ENCODE data around the gene NDST1.

The NDST1 gene

GRCh38 chr5:150539206-150539605 is 31.3 kb downstream of the NDST1 start:
- no peaks in the 10 kb centered on the region for H3F3A ChIP-seq (ENCODE audit: insufficient read depth)
- H3K79me2 ChIP-seq (ENCODE audit: insufficient read depth, low read length), result no peaks in the 10 kb centered on the region
- no peak overlapping the region for H3K27ac ChIP-seq (ENCODE audit: low read depth, low read length)
- TF ChIP-seq CTCF (IDR thresholded peaks at IDR 0.05; ENCODE audit: insufficient read depth, low read length, poor library complexity, severe bottlenecking) (no peak), EZH2phosphoT487 (conservative IDR thresholded peaks at IDR 0.05; ENCODE audit: low read length) (no peak)
- no peaks in the 10 kb centered on the region for H3K9me3 ChIP-seq (ENCODE audit: insufficient read depth, low read length)
- no peak overlapping the region for H3K4me3 ChIP-seq (ENCODE audit: insufficient read depth, low read length, poor library complexity, severe bottlenecking)
- H3K27me3 ChIP-seq (ENCODE audit: low read length), result no peaks in the 10 kb centered on the region
- H3K9ac ChIP-seq (ENCODE audit: low read length), result no peak overlapping the region
- no peaks in the 10 kb centered on the region for H3K9me2 ChIP-seq (replicated peaks; ENCODE audit: insufficient read depth, low read length)
- H3K36me3 ChIP-seq (ENCODE audit: low read length), result no peaks in the 10 kb centered on the region
- no peaks in the 10 kb centered on the region for H4K20me1 ChIP-seq (ENCODE audit: low read depth, low read length)
- H3K4me2 ChIP-seq (ENCODE audit: low read depth, low read length, poor library complexity, severe bottlenecking), result no peak overlapping the region
- no peak overlapping the region for H2AFZ ChIP-seq (ENCODE audit: low read depth, low read length, severe bottlenecking)

DNA sequence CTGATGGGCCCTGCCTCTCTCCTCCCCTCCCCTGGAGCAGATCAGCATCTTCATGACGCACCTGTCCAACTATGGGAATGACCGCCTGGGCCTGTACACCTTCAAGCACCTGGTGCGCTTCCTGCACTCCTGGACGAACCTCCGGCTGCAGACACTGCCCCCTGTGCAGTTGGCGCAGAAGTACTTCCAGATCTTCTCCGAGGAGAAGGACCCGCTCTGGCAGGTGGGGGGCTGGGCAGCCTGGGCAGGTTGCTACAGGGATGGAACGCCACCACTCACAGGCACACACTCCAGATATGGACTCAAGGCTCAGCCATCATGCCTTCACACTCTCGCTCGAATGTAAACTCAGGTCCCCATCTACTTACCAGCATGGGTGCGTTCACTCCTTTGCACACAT is 32.1 kb downstream of the NDST1 start:
- Histone ChIP-seq H3K36me3 (ENCODE audit: low read length) (no peaks in the 10 kb centered on the region), H3K9ac (ENCODE audit: low read length) (no peak overlapping the region)

DNA sequence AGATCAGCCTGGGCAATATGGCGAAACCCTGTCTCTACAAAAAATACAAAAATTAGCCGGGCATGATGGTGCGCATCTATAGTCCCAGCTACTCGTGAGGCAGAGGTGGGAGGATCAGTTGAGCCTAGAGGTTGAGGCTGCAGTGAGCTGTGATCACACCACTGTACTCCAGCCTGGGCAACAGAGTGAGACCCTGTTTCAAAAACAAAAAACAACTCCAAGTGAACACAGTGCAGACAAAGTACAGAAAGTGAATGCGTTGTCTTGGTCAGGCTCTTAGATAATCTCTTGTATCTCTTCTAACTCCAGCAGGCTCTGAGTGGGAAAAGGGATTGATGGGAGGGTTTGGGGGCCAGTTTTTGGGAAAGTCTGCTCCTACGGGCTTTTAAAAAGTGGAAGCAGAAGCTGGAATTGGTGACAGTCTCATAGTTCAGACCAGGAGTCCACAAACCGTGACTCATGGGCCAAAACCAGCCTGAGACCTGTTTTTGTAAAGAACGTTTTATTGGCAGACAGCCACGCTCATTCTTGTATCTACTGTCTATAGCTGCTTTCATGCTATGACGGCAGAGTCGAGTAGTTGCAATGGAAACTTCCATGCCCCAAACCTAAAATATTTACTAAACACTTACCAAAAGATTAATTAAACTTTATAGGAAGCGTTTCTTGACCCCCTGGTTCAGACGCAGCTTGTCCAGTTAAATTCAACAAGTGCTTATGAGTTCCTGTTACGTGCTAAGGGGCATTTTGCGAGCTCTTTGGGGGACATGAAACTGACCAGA is 32.9 kb downstream of the NDST1 start:
- Histone ChIP-seq H2AFZ (ENCODE audit: low read depth, low read length, severe bottlenecking) (no peak overlapping the region), H3K4me3 (ENCODE audit: insufficient read depth, low read length, poor library complexity, severe bottlenecking) (no peak overlapping the region), H3F3A (ENCODE audit: insufficient read depth) (no peaks in the 10 kb centered on the region), H3K9ac (ENCODE audit: low read length) (no peak overlapping the region), H3K27me3 (ENCODE audit: low read length) (no peaks in the 10 kb centered on the region), H3K36me3 (ENCODE audit: low read length) (no peaks in the 10 kb centered on the region), H3K27ac (ENCODE audit: low read depth, low read length) (no peak overlapping the region), H4K20me1 (ENCODE audit: low read depth, low read length) (no peaks in the 10 kb centered on the region), H3K9me3 (ENCODE audit: insufficient read depth, low read length) (no peaks in the 10 kb centered on the region), H3K4me2 (ENCODE audit: low read depth, low read length, poor library complexity, severe bottlenecking) (no peak overlapping the region), H3K79me2 (ENCODE audit: insufficient read depth, low read length) (no peaks in the 10 kb centered on the region), H3K9me2 (replicated peaks; ENCODE audit: insufficient read depth, low read length) (no peaks in the 10 kb centered on the region)
- TF ChIP-seq CTCF (IDR thresholded peaks at IDR 0.05; ENCODE audit: insufficient read depth, low read length, poor library complexity, severe bottlenecking) (no peak), EZH2phosphoT487 (conservative IDR thresholded peaks at IDR 0.05; ENCODE audit: low read length) (no peak)

More for the DNA sequence above, 32.1 kb downstream of the NDST1 start:
- TF ChIP-seq CTCF (IDR thresholded peaks at IDR 0.05; ENCODE audit: insufficient read depth, low read length, poor library complexity, severe bottlenecking), result no peak
- H2AFZ ChIP-seq (ENCODE audit: low read depth, low read length, severe bottlenecking), result no peak overlapping the region
- no peak overlapping the region for H3K27ac ChIP-seq (ENCODE audit: low read depth, low read length)
- no peaks in the 10 kb centered on the region for H3K79me2 ChIP-seq (ENCODE audit: insufficient read depth, low read length)
- no peak overlapping the region for H3K4me3 ChIP-seq (ENCODE audit: insufficient read depth, low read length, poor library complexity, severe bottlenecking)
- no peaks in the 10 kb centered on the region for H3F3A ChIP-seq (ENCODE audit: insufficient read depth)
- no peaks in the 10 kb centered on the region for H3K27me3 ChIP-seq (ENCODE audit: low read length)
- H3K9me3 ChIP-seq (ENCODE audit: insufficient read depth, low read length), result no peaks in the 10 kb centered on the region
- H4K20me1 ChIP-seq (ENCODE audit: low read depth, low read length), result no peaks in the 10 kb centered on the region
- H3K4me2 ChIP-seq (ENCODE audit: low read depth, low read length, poor library complexity, severe bottlenecking), result no peak overlapping the region
- H3K9me2 ChIP-seq (replicated peaks; ENCODE audit: insufficient read depth, low read length), result no peaks in the 10 kb centered on the region
